Activated naive CD4-positive, alpha-beta T cell treated with anti-CD3 and anti-CD28 coated beads, Interleukin-2, amount 50 U/mL, for 16 hours (primary cell): ENCODE data around the gene ATOH8.

Source experiments
- DNase-seq: peaks from one replicate; pipeline ENCODE4 v3.0.0-alpha.2; 2020

Gene ATOH8

GRCh38 chr2:85756822-85757435, 3.1 kb downstream of the ATOH8 start:
- no peak for DNase-seq

- DNase-seq, result no peak
Measured at GRCh38 chr2:85757860-85758259, 4.1 kb downstream of the ATOH8 start.

- no peak for DNase-seq
Measured at GRCh38 chr2:85758361-85759256, 4.8 kb downstream of the ATOH8 start.

GRCh38 chr2:85759257-85759613, 5.4 kb downstream of the ATOH8 start:
- DNase-seq, result no peak

- no peak for DNase-seq
Measured at GRCh38 chr2:85760371-85760770, 6.6 kb downstream of the ATOH8 start.

- no peak for DNase-seq
Measured at GRCh38 chr2:85760872-85761271, 7.1 kb downstream of the ATOH8 start.

- no peak for DNase-seq
Measured at GRCh38 chr2:85761512-85761944, 7.7 kb downstream of the ATOH8 start.

GRCh38 chr2:85761946-85762345, 8.2 kb downstream of the ATOH8 start:
- DNase-seq, result no peak

GRCh38 chr2:85763132-85763531, 9.3 kb downstream of the ATOH8 start:
- no peak for DNase-seq

GRCh38 chr2:85763831-85764230, 10.0 kb downstream of the ATOH8 start:
- no peak for DNase-seq

- no peak for DNase-seq
Measured at GRCh38 chr2:85765081-85765731, 11.4 kb downstream of the ATOH8 start.

GRCh38 chr2:85766229-85766628, 12.4 kb downstream of the ATOH8 start:
- DNase-seq, result no peak

- DNase-seq, result no peak
Measured at GRCh38 chr2:85767803-85768665, 14.2 kb downstream of the ATOH8 start.

- no peak for DNase-seq
Measured at GRCh38 chr2:85768713-85769112, 14.9 kb downstream of the ATOH8 start.

GRCh38 chr2:85769236-85769982, 15.6 kb downstream of the ATOH8 start:
- DNase-seq, result no peak

GRCh38 chr2:85769983-85770362, 16.2 kb downstream of the ATOH8 start:
- no peak for DNase-seq

GRCh38 chr2:85770369-85770768, 16.6 kb downstream of the ATOH8 start:
- DNase-seq, result no peak

- no peak for DNase-seq
Measured at GRCh38 chr2:85770786-85771409, 17.1 kb downstream of the ATOH8 start.

- no peak for DNase-seq
Measured at GRCh38 chr2:85771486-85771885, 17.7 kb downstream of the ATOH8 start.

GRCh38 chr2:85772019-85772745, 18.4 kb downstream of the ATOH8 start:
- DNase-seq, result no peak
